GM23248 (cell line): ENCODE data around the gene TLR9.

Source experiments
- EZH2 ChIP-seq: fragments of 200-600 bp; sonication (generic); IDR thresholded peaks from 2 replicates; pipeline ENCODE4 v1.6.1; 2018; ENCODE audit warnings: antibody characterized with exemption, mild to moderate bottlenecking; ENCODE audit not compliant: insufficient read depth, poor library complexity, severe bottlenecking
- EZH2phosphoT487 ChIP-seq: fragments of 200-600 bp; sonication (generic); IDR thresholded peaks from 2 replicates; pipeline ENCODE4 v1.6.1; 2018; ENCODE audit warnings: antibody characterized with exemption, moderate library complexity, mild to moderate bottlenecking, low read depth; ENCODE audit not compliant: insufficient read depth

- TF ChIP-seq EZH2 (no peak), EZH2phosphoT487 (no peak)
Measured at GRCh38 chr3:52238761-52239701, 13.6 kb upstream of the TLR9 start, which contains the start of gene TWF2.
